Smooth muscle cell (in vitro differentiated cells): ENCODE results near the gene LCE1E. TPM values are rescaled to one million over a fixed set of nuclear protein-coding genes. Genes with fewer than 3 reads are reported as not detected.

Source experiments
- DNase-seq: peaks from one replicate; lab custom pipeline; 2025; ENCODE audit not compliant: unreplicated experiment; lab: John Stamatoyannopoulos, UW
- H2AFZ ChIP-seq: fragments of 200-600 bp; sonication (generic); 2 replicates; pipeline ENCODE4 v1.6.0; 2016; ENCODE audit warnings: antibody characterized with exemption, low read depth, mild to moderate bottlenecking
- H3F3A ChIP-seq: fragments of 200-600 bp; sonication (generic); 2 replicates; pipeline ENCODE4 v1.6.0; 2017; ENCODE audit warnings: antibody characterized with exemption, low read depth
- H3K27ac ChIP-seq: fragments of 200-600 bp; sonication (generic); 2 replicates; pipeline ENCODE4 v1.5.1; 2016; ENCODE audit warnings: low read depth, mild to moderate bottlenecking
- H3K27me3 ChIP-seq: fragments of 200-600 bp; sonication (generic); 2 replicates; pipeline ENCODE4 v1.6.1; 2016; ENCODE audit warnings: low read depth, mild to moderate bottlenecking
- H3K36me3 ChIP-seq: fragments of 200-600 bp; sonication (generic); 2 replicates; pipeline ENCODE4 v1.5.1; 2016; ENCODE audit warnings: low read depth
- H3K4me1 ChIP-seq: fragments of 200-600 bp; sonication (generic); 2 replicates; pipeline ENCODE4 v1.5.1; 2016; ENCODE audit warnings: low read depth
- H3K4me2 ChIP-seq: fragments of 200-600 bp; sonication (generic); 2 replicates; pipeline ENCODE4 v1.6.0; 2016; ENCODE audit warnings: mild to moderate bottlenecking
- H3K4me3 ChIP-seq: fragments of 200-600 bp; sonication (generic); 2 replicates; pipeline ENCODE4 v1.5.1; 2016; ENCODE audit warnings: mild to moderate bottlenecking
- H3K79me2 ChIP-seq: fragments of 200-600 bp; sonication (generic); 2 replicates; pipeline ENCODE4 v1.6.0; 2016; ENCODE audit warnings: low read depth, mild to moderate bottlenecking
- H3K9ac ChIP-seq: fragments of 200-600 bp; sonication (generic); 2 replicates; pipeline ENCODE4 v1.6.0; 2016; ENCODE audit warnings: low read depth
- H3K9me3 ChIP-seq: fragments of 200-600 bp; sonication (generic); replicated peaks from 2 replicates; pipeline ENCODE4 v1.5.1; 2016; ENCODE audit warnings: low read depth
- H4K20me1 ChIP-seq: fragments of 200-600 bp; sonication (generic); 2 replicates; pipeline ENCODE4 v1.6.0; 2016; ENCODE audit warnings: low read depth
- WGBS: methylation state at CpG from one replicate; pipeline ENCODE4 v1.1.7; 2016; ENCODE audit warnings: low lambda C conversion rate; 5-methylcytosine and 5-hydroxymethylcytosine counted together
- polyA plus RNA-seq: library from polyadenylated mRNA; unstranded; fragments of >200 nt; fragmentation: Nextera tagmentation; extraction: Ambion mirVana; gene quantifications from 2 replicates; pipeline ENCODE4 v1.2.1, GENCODE V29; 2016
- total RNA-seq: library from RNA; depleted of rRNA; stranded (reverse); fragments of >200 nt; gene quantifications from 2 replicates; pipeline ENCODE4 v1.2.3, GENCODE V29; 2014
- TF ChIP-seq, protein P1 (sequence below): fragments of 200-600 bp; sonication (generic); IDR thresholded peaks from 2 replicates; pipeline ENCODE4 v1.5.1; 2017; ENCODE audit warnings: borderline replicate concordance, mild to moderate bottlenecking, antibody characterized with exemption; ENCODE audit not compliant: insufficient read depth, poor library complexity, severe bottlenecking

LCE1E gene
- total and polyA plus RNA-seq, 2 experiments from 2014 or later, result not detected

DNA sequence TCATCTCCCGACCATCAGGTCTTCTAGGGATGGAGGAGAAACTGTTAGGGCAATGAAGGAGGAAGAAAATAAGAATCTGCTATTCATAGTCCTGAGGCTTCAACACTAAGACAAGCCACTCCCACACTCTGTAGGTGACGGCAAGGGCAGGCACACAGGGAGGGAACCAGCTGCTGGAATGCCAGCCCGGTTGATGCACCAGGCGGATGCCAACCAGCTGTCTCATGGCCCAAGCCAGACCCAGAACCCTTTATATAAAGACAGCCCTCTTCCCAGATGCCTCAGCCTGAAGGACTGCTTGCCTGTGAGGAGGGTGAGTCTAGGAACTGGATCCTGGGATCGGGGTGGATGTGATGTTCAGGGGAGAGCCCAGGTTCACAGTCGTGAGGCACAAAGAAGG is 28.3 kb upstream of the LCE1E start, which contains the start of gene KPRP:
TSS of gene KPRP (plus strand) at position 279 of the 400 bp plus-strand sequence. CDS start 1,564 bp downstream, outside the sequence.
- Histone ChIP-seq H3K4me1 (no peaks in the 10 kb centered on the region), H3K4me2 (no peak within 1 kb of the TSS), H3K4me3 (no peak within 1 kb of the TSS), H3K27ac (no peak within 1 kb of the TSS), H4K20me1 (no peaks in the 10 kb centered on the region), H3K9me3 (no peaks in the 10 kb centered on the region), H2AFZ (no peak within 1 kb of the TSS), H3K27me3 (no peaks in the 10 kb centered on the region), H3K36me3 (no peaks in the 10 kb centered on the region), H3K79me2 (no peaks in the 10 kb centered on the region), H3F3A (no peaks in the 10 kb centered on the region), H3K9ac (no peak within 1 kb of the TSS)
- TF ChIP-seq, protein P1, sequence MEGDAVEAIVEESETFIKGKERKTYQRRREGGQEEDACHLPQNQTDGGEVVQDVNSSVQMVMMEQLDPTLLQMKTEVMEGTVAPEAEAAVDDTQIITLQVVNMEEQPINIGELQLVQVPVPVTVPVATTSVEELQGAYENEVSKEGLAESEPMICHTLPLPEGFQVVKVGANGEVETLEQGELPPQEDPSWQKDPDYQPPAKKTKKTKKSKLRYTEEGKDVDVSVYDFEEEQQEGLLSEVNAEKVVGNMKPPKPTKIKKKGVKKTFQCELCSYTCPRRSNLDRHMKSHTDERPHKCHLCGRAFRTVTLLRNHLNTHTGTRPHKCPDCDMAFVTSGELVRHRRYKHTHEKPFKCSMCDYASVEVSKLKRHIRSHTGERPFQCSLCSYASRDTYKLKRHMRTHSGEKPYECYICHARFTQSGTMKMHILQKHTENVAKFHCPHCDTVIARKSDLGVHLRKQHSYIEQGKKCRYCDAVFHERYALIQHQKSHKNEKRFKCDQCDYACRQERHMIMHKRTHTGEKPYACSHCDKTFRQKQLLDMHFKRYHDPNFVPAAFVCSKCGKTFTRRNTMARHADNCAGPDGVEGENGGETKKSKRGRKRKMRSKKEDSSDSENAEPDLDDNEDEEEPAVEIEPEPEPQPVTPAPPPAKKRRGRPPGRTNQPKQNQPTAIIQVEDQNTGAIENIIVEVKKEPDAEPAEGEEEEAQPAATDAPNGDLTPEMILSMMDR, result no peak
- DNase-seq, result no peak
- 78% methylated on average over 6 of the region's 6 CpGs for WGBS

DNA sequence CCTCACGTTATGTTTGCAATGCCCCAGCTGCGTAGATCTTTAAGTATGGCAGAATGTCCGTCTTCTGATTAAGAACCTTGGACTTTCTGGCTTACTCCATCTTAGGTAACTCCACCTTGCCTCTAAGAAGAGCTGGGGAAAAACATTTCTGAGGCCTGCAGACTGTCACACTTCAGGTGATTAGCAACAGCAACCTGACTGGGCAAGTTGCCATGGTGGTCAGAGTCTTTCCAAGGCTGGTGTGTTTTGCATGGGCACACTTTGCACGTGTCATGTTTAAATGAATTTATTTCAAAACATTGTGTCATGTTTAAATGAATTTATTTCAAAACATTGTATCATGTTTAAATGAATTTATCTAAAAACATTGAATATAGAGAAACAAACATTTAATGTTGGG is 27.4 kb upstream of the LCE1E start:
- no peak overlapping the region for H3K4me3 ChIP-seq
- H3K9ac ChIP-seq, result no peak overlapping the region
- H3K9me3 ChIP-seq, result no peaks in the 10 kb centered on the region
- H4K20me1 ChIP-seq, result no peaks in the 10 kb centered on the region
- H3F3A ChIP-seq, result no peaks in the 10 kb centered on the region
- H3K4me1 ChIP-seq, result no peaks in the 10 kb centered on the region
- TF ChIP-seq, protein P1, result no peak
- H3K79me2 ChIP-seq, result no peaks in the 10 kb centered on the region
- no peaks in the 10 kb centered on the region for H3K27me3 ChIP-seq
- no peaks in the 10 kb centered on the region for H3K36me3 ChIP-seq
- WGBS, result 51% methylated on average over 4 of the region's 4 CpGs
- H3K4me2 ChIP-seq, result no peak overlapping the region
- no peak overlapping the region for H2AFZ ChIP-seq
- H3K27ac ChIP-seq, result no peak overlapping the region
- DNase-seq, result no peak

DNA sequence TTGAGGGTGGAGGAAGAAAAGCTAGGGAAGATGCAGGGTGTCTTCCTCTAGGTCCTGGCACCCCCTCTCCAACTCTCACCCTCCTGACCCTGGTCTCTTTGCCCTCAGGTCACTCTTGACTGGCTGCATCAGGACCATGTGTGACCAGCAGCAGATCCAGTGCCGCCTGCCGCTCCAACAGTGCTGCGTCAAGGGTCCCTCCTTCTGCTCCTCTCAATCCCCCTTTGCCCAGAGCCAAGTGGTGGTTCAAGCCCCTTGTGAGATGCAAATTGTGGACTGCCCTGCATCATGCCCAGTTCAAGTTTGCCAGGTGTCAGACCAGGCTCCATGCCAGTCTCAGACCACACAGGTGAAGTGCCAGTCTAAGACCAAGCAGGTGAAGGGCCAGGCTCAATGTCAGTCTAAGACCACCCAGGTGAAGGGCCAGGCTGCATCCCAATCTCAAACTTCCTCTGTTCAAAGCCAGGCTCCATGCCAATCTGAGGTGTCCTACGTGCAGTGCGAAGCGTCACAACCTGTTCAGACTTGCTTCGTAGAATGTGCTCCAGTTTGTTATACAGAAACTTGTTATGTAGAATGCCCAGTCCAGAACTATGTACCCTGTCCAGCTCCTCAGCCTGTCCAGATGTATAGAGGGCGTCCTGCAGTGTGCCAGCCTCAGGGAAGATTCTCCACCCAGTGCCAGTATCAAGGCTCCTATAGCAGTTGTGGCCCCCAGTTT is 26.4 kb upstream of the LCE1E start:
- Histone ChIP-seq H3K4me1 (no peaks in the 10 kb centered on the region), H3K9me3 (no peaks in the 10 kb centered on the region), H3K27ac (no peak overlapping the region), H3K4me2 (no peak overlapping the region), H2AFZ (no peak overlapping the region), H4K20me1 (no peaks in the 10 kb centered on the region), H3K9ac (no peak overlapping the region), H3K79me2 (no peaks in the 10 kb centered on the region), H3F3A (no peaks in the 10 kb centered on the region), H3K27me3 (no peaks in the 10 kb centered on the region), H3K4me3 (no peak overlapping the region), H3K36me3 (no peaks in the 10 kb centered on the region)
- TF ChIP-seq, protein P1, result no peak
- WGBS, result 71% methylated on average over 8 of the region's 8 CpGs
- no peak for DNase-seq

DNA sequence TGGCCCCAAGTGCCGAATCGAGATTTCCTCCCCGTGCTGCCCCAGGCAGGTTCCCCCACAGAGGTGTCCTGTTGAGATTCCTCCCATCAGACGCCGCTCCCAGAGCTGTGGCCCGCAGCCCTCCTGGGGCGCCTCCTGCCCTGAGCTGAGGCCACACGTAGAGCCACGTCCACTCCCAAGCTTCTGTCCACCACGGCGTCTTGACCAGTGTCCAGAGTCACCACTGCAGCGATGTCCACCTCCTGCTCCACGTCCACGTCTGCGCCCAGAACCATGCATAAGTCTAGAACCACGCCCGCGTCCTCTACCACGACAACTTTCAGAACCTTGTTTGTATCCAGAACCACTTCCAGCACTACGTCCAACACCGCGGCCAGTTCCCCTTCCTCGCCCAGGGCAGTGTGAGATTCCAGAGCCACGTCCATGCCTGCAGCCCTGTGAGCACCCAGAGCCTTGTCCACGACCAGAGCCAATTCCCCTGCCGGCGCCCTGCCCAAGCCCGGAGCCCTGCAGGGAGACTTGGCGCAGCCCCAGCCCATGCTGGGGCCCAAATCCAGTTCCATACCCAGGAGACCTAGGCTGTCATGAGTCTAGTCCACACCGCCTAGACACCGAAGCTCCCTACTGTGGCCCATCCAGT is 25.4 kb upstream of the LCE1E start:
- no peak overlapping the region for H3K4me2 ChIP-seq
- DNase-seq, result no peak
- H3K27ac ChIP-seq, result no peak overlapping the region
- H3K4me1 ChIP-seq, result no peaks in the 10 kb centered on the region
- H3K9ac ChIP-seq, result no peak overlapping the region
- TF ChIP-seq, protein P1, result no peak
- H3K79me2 ChIP-seq, result no peaks in the 10 kb centered on the region
- 91% methylated on average over 31 of the region's 31 CpGs for WGBS
- no peaks in the 10 kb centered on the region for H3K36me3 ChIP-seq
- no peak overlapping the region for H3K4me3 ChIP-seq
- H2AFZ ChIP-seq, result no peak overlapping the region
- no peaks in the 10 kb centered on the region for H3K27me3 ChIP-seq
- no peaks in the 10 kb centered on the region for H3K9me3 ChIP-seq
- no peaks in the 10 kb centered on the region for H3F3A ChIP-seq
- H4K20me1 ChIP-seq, result no peaks in the 10 kb centered on the region
